ENCODE results near the gene PRADC1.

PRADC1 gene

GRCh38 chr2:73228631-73229030 is 4.4 kb downstream of the PRADC1 start:
- H3K27ac ChIP-seq = no peak overlapping the region

GRCh38 chr2:73227086-73227485 is 6.0 kb downstream of the PRADC1 start:
- no peak overlapping the region for H3K27ac ChIP-seq
- no peak for TF ChIP-seq CTCF (conservative IDR thresholded peaks at IDR 0.05)

More at GRCh38 chr2:73228631-73229030, 4.4 kb downstream of the PRADC1 start:
- no peak for TF ChIP-seq CTCF (conservative IDR thresholded peaks at IDR 0.05)

- no peak overlapping the region for H3K27ac ChIP-seq
- TF ChIP-seq CTCF (conservative IDR thresholded peaks at IDR 0.05) = no peak
Observed at GRCh38 chr2:73225513-73226360, 7.3 kb downstream of the PRADC1 start.

GRCh38 chr2:73223821-73224220 is 9.2 kb downstream of the PRADC1 start:
- TF ChIP-seq CTCF (conservative IDR thresholded peaks at IDR 0.05) = no peak
- no peak overlapping the region for H3K27ac ChIP-seq

GRCh38 chr2:73218298-73218697 is 14.7 kb downstream of the PRADC1 start:
- TF ChIP-seq CTCF (conservative IDR thresholded peaks at IDR 0.05) = no peak
- no peak overlapping the region for H3K27ac ChIP-seq

- H3K27ac ChIP-seq = no peak overlapping the region
- TF ChIP-seq CTCF (conservative IDR thresholded peaks at IDR 0.05) = no peak
Observed at GRCh38 chr2:73217826-73218225, 15.2 kb downstream of the PRADC1 start.

GRCh38 chr2:73217160-73217559 is 15.9 kb downstream of the PRADC1 start:
- no peak for TF ChIP-seq CTCF (conservative IDR thresholded peaks at IDR 0.05)
- H3K27ac ChIP-seq = no peak overlapping the region
